Brain microvascular endothelial cell (primary cell): ENCODE measurements around the gene MFAP3L.

Source experiments
- DNase-seq: peaks from one replicate; pipeline ENCODE4 v3.0.0-alpha.2; 2020
- H3K27ac ChIP-seq: fragments of 250-450 bp; sonication (Bioruptor Pico); 2 replicates; pipeline ENCODE4 v1.5.1; 2020; ENCODE audit warnings: mild to moderate bottlenecking, moderate library complexity
- H3K27me3 ChIP-seq: fragments of 250-450 bp; sonication (Bioruptor Pico); replicated peaks from 2 replicates; pipeline ENCODE4 v1.5.1; 2020; ENCODE audit warnings: mild to moderate bottlenecking
- H3K36me3 ChIP-seq: fragments of 250-450 bp; sonication (Bioruptor Pico); replicated peaks from 2 replicates; pipeline ENCODE4 v1.5.1; 2020; ENCODE audit warnings: mild to moderate bottlenecking
- H3K4me3 ChIP-seq: 2 replicates; pipeline ENCODE4 v1.5.1; 2011; ENCODE audit warnings: low read depth, mild to moderate bottlenecking, control low read depth, low read length, moderate library complexity
- in situ Hi-C: cut with HindIII; loops from 2 replicates; pipeline ENCODE4 v1.10.0; 2017; ENCODE audit warnings: low sequenced_read_pairs, low pct_ligation_motif_present
- TF ChIP-seq, protein P1 (sequence below): IDR thresholded peaks from 2 replicates; pipeline ENCODE4 v1.5.1; 2011; ENCODE audit warnings: low read depth, mild to moderate bottlenecking, moderate library complexity, low read length, control low read depth, inconsistent platforms; ENCODE audit errors: missing control alignments

MFAP3L gene

DNA sequence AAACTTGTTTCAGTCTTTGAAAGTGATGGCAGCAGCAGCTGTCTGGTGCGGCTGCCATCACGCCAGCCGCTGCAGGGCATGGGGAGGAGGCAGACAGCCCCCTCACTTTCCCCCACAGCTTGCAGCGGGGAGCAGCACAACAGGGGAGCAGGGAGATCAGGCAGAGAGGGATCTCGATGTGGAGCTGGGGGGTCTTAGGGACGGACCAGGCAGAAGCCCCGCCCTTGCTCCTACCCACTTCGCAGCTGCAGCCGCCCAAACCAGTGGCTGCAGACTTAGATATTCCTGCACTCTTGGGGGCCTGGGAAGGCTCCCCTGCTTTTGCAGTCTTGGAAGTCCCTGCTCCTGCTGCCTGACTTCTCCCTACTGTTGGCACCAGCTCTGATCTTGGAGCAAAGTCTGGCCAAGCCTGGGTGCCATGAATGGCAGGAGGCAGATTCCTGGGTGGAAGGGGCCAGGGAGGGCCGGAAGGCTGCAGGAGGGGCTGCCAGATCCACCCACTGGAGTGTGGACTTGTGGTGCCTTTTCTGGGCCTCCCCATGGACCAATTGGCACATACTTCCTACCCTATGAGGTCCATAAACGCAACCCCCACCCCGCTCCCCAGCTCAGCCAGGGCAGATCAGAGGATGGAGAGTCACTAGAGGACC lies 14.0 kb upstream of the MFAP3L start:
- no peaks in the 10 kb centered on the region for H3K36me3 ChIP-seq

DNA sequence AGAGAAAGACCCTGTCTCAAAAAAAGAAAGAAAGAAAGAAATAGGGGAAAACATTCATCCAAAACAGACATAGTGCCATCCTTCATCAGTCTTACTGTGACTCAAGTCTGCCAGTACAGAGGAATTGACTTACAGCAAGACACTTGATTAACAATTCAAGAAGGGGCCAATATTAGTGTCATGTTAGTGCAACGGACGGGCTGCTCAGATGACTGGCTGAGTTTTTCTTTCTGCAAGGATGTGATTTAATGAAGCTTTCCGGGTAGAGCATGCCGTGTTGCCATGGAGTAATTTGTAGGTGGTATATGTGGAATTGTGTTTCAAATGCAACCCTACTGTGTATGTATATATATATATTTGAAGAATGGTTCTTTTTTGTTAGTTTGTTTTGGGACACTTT lies 12.6 kb upstream of the MFAP3L start:
- Histone ChIP-seq H3K27ac (no peak overlapping the region), H3K27me3 (no peaks in the 10 kb centered on the region), H3K4me3 (no peak overlapping the region), H3K36me3 (no peaks in the 10 kb centered on the region)
- TF ChIP-seq, protein P1, sequence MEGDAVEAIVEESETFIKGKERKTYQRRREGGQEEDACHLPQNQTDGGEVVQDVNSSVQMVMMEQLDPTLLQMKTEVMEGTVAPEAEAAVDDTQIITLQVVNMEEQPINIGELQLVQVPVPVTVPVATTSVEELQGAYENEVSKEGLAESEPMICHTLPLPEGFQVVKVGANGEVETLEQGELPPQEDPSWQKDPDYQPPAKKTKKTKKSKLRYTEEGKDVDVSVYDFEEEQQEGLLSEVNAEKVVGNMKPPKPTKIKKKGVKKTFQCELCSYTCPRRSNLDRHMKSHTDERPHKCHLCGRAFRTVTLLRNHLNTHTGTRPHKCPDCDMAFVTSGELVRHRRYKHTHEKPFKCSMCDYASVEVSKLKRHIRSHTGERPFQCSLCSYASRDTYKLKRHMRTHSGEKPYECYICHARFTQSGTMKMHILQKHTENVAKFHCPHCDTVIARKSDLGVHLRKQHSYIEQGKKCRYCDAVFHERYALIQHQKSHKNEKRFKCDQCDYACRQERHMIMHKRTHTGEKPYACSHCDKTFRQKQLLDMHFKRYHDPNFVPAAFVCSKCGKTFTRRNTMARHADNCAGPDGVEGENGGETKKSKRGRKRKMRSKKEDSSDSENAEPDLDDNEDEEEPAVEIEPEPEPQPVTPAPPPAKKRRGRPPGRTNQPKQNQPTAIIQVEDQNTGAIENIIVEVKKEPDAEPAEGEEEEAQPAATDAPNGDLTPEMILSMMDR, result no peak
- in situ Hi-C loops, result loop anchor here (25.0 kb wide), 1 partner anchor 226 kb away; no protein-coding TSS in a partner anchor
- no peak for DNase-seq

More for the DNA sequence above, 14.0 kb upstream of the MFAP3L start:
- H3K27ac ChIP-seq, result no peak overlapping the region
- H3K27me3 ChIP-seq, result no peaks in the 10 kb centered on the region
- no peak for DNase-seq
- in situ Hi-C loops, result loop anchor here (25.0 kb wide), 1 partner anchor 228 kb away; no protein-coding TSS in a partner anchor
- no peak overlapping the region for H3K4me3 ChIP-seq
- TF ChIP-seq, protein P1, result no peak

DNA sequence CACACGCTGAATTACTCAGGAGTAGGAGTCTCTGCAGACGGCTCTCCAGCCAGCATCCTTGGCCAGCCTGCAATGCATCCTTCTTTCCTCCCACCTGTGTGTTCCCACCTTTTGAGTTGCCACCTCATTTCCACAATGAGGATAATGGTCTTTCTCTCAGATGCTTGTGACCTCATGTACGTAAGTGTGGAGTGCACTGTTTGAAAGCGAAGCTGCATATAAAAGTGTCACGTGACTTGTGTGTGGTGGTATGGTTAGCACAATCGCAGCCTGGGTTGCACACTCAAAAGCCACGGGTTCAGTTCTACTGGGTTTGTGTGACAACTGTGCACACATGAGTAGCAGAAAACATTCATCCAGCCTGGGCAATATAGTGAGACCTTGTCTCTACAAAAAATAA lies 12.0 kb upstream of the MFAP3L start:
- in situ Hi-C loops, result loop anchor here (25.0 kb wide), 1 partner anchor 226 kb away; no protein-coding TSS in a partner anchor
- TF ChIP-seq, protein P1, result no peak
- Histone ChIP-seq H3K27me3 (no peaks in the 10 kb centered on the region), H3K36me3 (no peaks in the 10 kb centered on the region), H3K4me3 (no peak overlapping the region), H3K27ac (no peak overlapping the region)
- DNase-seq, result no peak

DNA sequence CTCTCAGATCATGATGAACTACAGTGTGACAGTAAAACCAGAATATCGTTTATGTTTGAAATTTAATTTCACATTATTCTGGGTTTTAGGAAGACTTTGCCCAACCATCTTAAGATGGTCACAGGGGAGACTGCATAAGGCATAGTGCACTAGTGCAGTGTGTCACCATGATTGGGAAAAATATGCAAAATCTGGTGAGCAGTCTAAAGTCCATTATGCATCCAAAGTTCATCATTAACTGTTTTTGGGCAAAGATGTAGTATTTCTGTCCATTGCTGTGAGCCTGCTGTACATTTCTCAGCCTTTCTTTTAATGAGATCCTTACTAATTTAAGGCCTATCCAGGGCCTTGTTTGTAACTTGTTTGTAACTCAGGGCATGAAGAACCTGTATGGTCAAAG lies 11.3 kb upstream of the MFAP3L start:
- in situ Hi-C loops, result loop anchor here (25.0 kb wide), 1 partner anchor 225 kb away; no protein-coding TSS in a partner anchor
- Histone ChIP-seq H3K27ac (no peak overlapping the region), H3K36me3 (no peaks in the 10 kb centered on the region), H3K27me3 (no peaks in the 10 kb centered on the region), H3K4me3 (no peak overlapping the region)
- DNase-seq, result no peak
- TF ChIP-seq, protein P1, result no peak

DNA sequence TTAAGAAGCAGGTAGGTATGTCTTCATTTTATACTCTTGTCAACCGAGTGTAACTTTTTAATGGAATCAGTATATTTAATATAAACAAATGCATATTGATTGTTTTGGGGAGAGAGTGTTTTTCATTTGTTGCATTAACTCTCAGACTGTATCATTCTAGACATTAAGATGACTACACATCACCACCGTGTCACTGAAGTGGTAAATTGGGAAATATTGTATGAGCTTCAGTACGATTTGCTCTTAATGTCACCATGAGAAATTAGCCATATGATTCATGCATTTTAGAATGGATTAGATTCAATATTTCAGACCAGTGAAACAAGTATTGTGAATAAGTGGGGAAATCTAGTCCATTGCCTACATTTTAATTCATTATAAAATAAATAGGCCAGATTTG lies 9.7 kb upstream of the MFAP3L start:
- no peaks in the 10 kb centered on the region for H3K27me3 ChIP-seq
- in situ Hi-C loops, result loop anchor here (25.0 kb wide), 1 partner anchor 224 kb away; no protein-coding TSS in a partner anchor
- H3K4me3 ChIP-seq, result no peak overlapping the region
- TF ChIP-seq, protein P1, result no peak
- DNase-seq, result no peak
- H3K27ac ChIP-seq, result no peak overlapping the region
- H3K36me3 ChIP-seq, result no peaks in the 10 kb centered on the region

DNA sequence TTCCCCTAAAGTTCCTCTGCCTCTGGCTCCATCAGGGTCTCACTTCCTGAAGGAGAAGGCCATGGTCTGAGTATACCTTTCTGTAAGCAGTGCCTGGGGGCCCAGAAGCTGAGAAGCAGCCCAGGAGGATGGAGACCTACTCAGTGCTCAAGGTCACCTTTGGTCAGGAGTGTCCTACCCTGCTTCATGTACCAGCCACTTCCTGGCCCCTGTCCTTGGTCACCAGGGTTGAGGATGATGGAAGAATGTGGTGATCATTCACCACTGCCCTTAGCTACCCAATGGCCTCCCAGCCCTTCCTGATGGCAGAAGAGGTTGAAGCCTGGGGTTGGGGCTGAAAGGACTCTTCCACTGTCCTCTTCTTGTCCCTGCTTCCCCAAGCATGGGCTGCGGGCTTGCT lies 9.0 kb upstream of the MFAP3L start:
- TF ChIP-seq, protein P1, result no peak
- no peak for DNase-seq

More for the DNA sequence above, 9.0 kb upstream of the MFAP3L start:
- in situ Hi-C loops, result loop anchor here (25.0 kb wide), 1 partner anchor 223 kb away; no protein-coding TSS in a partner anchor
- Histone ChIP-seq H3K27me3 (no peaks in the 10 kb centered on the region), H3K27ac (no peak overlapping the region), H3K36me3 (no peaks in the 10 kb centered on the region), H3K4me3 (no peak overlapping the region)
